Neural cell (in vitro differentiated cells): ENCODE data around the gene GJD2. TPM values are rescaled to one million over a fixed set of nuclear protein-coding genes. Genes with fewer than 3 reads are reported as not detected.

ENCODE experiments used
- H2AFZ ChIP-seq: fragments of 200-600, 300-800 bp; sonication (generic), shearing (Covaris generic); 2 replicates; pipeline ENCODE4 v1.6.0; 2014; ENCODE audit warnings: low read depth, mild to moderate bottlenecking, antibody characterized with exemption, low read length, moderate library complexity
- H3F3A ChIP-seq: fragments of 200-600 bp; shearing (Covaris generic); 2 replicates; pipeline ENCODE4 v1.6.1; 2016; ENCODE audit warnings: mild to moderate bottlenecking, moderate library complexity, mixed read lengths, antibody characterized with exemption, low read length; ENCODE audit not compliant: insufficient read depth, poor library complexity, severe bottlenecking
- H3K27ac ChIP-seq: fragments of 200-600, 300-800 bp; sonication (generic), shearing (Covaris generic); 2 replicates; pipeline ENCODE4 v1.5.1; 2014; ENCODE audit warnings: mild to moderate bottlenecking, low read length, moderate library complexity
- H3K27me3 ChIP-seq: fragments of 300-800, 200-600 bp; sonication (generic), shearing (Covaris generic); 2 replicates; pipeline ENCODE4 v1.6.0; 2014; ENCODE audit warnings: mild to moderate bottlenecking, low read depth, low read length, moderate library complexity; ENCODE audit not compliant: insufficient read depth
- H3K36me3 ChIP-seq: fragments of 300-800, 200-600 bp; sonication (generic), shearing (Covaris generic); 2 replicates; pipeline ENCODE4 v1.5.1; 2014; ENCODE audit warnings: mild to moderate bottlenecking, antibody characterized with exemption, low read length, moderate library complexity; ENCODE audit not compliant: insufficient read depth
- H3K4me2 ChIP-seq: fragments of 300-800, 200-600 bp; sonication (generic), shearing (Covaris generic); 2 replicates; pipeline ENCODE4 v1.6.0; 2014; ENCODE audit warnings: mild to moderate bottlenecking, low read length
- H3K4me3 ChIP-seq: fragments of 300-800, 200-600 bp; sonication (generic), shearing (Covaris generic); 2 replicates; pipeline ENCODE4 v1.5.1; 2014; ENCODE audit warnings: mild to moderate bottlenecking, low read length, moderate library complexity
- H3K79me2 ChIP-seq: fragments of 200-600 bp; shearing (Covaris generic); replicated peaks from 2 replicates; pipeline ENCODE4 v1.6.0; 2014; ENCODE audit warnings: mild to moderate bottlenecking, low read length, moderate library complexity; ENCODE audit not compliant: insufficient read depth
- H3K9ac ChIP-seq: fragments of 300-800, 200-600 bp; sonication (generic), shearing (Covaris generic); 2 replicates; pipeline ENCODE4 v1.6.1; 2016; ENCODE audit warnings: mild to moderate bottlenecking, low read length, mixed read lengths
- H3K9me2 ChIP-seq: fragments of 200-600 bp; shearing (Covaris generic); 2 replicates; pipeline ENCODE4 v1.6.1; 2016; ENCODE audit warnings: mild to moderate bottlenecking, low read length, mixed read lengths; ENCODE audit not compliant: insufficient read depth
- H3K9me3 ChIP-seq: fragments of 200-600, 300-800 bp; sonication (generic), shearing (Covaris generic); 2 replicates; pipeline ENCODE4 v1.6.1; 2016; ENCODE audit warnings: mild to moderate bottlenecking, mixed run types, low read length, moderate library complexity, mixed read lengths
- H4K20me1 ChIP-seq: fragments of 200-600 bp; shearing (Covaris generic); 2 replicates; pipeline ENCODE4 v1.6.1; 2016; ENCODE audit warnings: mild to moderate bottlenecking, mixed run types; ENCODE audit not compliant: insufficient read depth
- CTCF ChIP-seq: fragments of 450-650 bp; IDR thresholded peaks from 2 replicates; pipeline ENCODE4 v1.5.1; 2014; ENCODE audit warnings: antibody characterized with exemption, mild to moderate bottlenecking, moderate library complexity; ENCODE audit not compliant: poor library complexity, severe bottlenecking
- EP300 ChIP-seq: fragments of 450-650 bp; conservative IDR thresholded peaks from 2 replicates; pipeline ENCODE4 v1.6.1; 2014; ENCODE audit warnings: antibody characterized with exemption, mild to moderate bottlenecking, moderate library complexity; ENCODE audit not compliant: poor library complexity, severe bottlenecking
- EZH2 ChIP-seq: fragments of 200-600, 300-800 bp; shearing (Covaris generic), sonication (generic); IDR thresholded peaks from 2 replicates; pipeline ENCODE4 v1.6.1; 2014; ENCODE audit warnings: antibody characterized with exemption, low read length, borderline replicate concordance, mild to moderate bottlenecking; ENCODE audit not compliant: insufficient read depth, poor library complexity, severe bottlenecking
- MXI1 ChIP-seq: fragments of 450-650 bp; conservative IDR thresholded peaks from 2 replicates; pipeline ENCODE4 v1.6.1; 2014; ENCODE audit warnings: antibody characterized with exemption, mild to moderate bottlenecking; ENCODE audit not compliant: poor library complexity, severe bottlenecking
- POLR2AphosphoS5 ChIP-seq: IDR thresholded peaks from 2 replicates; pipeline ENCODE4 v1.6.1; 2012
- RAD21 ChIP-seq: fragments of 450-650 bp; conservative IDR thresholded peaks from 2 replicates; pipeline ENCODE4 v1.6.1; 2014; ENCODE audit warnings: antibody characterized with exemption, mild to moderate bottlenecking, moderate library complexity
- SMC3 ChIP-seq: fragments of 450-650 bp; conservative IDR thresholded peaks from 2 replicates; pipeline ENCODE4 v1.6.1; 2014; ENCODE audit warnings: antibody characterized with exemption, mild to moderate bottlenecking, moderate library complexity; ENCODE audit not compliant: poor library complexity
- TAF1 ChIP-seq: IDR thresholded peaks from 2 replicates; pipeline ENCODE4 v1.6.1; 2012; ENCODE audit warnings: low read depth
- polyA plus RNA-seq: library from polyadenylated mRNA; depleted of rRNA; stranded (reverse); fragments of >200 nt; gene quantifications from 2 replicates; pipeline ENCODE4 v1.2.3, GENCODE V29; 2014
- TF ChIP-seq, protein P1 (sequence below): IDR thresholded peaks from 2 replicates; pipeline ENCODE4 v1.6.1; 2012; ENCODE audit warnings: borderline replicate concordance

Gene GJD2
- polyA plus RNA-seq, 1 donor from 2014 or later: 4.6 TPM

DNA sequence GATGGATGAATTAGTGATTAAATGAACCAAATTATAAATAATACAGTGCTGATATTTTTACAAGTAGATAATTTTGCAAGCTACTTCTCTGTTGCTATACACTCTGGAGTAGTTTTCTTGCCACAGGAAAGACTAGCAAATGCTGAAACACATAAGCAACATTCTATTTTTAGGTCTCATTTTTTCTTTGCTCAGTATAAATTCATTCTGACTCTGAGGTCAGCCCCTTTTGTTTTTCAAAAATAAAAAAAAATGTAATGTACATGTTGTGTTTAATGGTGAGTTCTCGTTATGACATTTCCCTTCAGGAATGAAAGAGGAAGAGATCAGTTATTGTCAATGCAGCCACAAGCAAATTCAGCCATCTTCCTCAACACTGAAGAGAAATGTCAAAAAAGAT, 24.9 kb downstream of the GJD2 start:
- Histone ChIP-seq H2AFZ (no peak overlapping the region), H3K9me2 (no peaks in the 10 kb centered on the region), H3K27me3 (no peaks in the 10 kb centered on the region), H3K9me3 (no peaks in the 10 kb centered on the region), H4K20me1 (no peaks in the 10 kb centered on the region), H3F3A (no peaks in the 10 kb centered on the region), H3K4me2 (no peak overlapping the region), H3K36me3 (no peaks in the 10 kb centered on the region), H3K4me3 (no peak overlapping the region), H3K9ac (no peak overlapping the region), H3K79me2 (no peaks in the 10 kb centered on the region), H3K27ac (no peak overlapping the region)
- TF ChIP-seq CTCF (no peak), TAF1 (no peak), EZH2 (no peak), RAD21 (no peak), SMC3 (no peak), POLR2AphosphoS5 (no peak), EP300 (no peak), MXI1 (no peak)
- TF ChIP-seq, protein P1, sequence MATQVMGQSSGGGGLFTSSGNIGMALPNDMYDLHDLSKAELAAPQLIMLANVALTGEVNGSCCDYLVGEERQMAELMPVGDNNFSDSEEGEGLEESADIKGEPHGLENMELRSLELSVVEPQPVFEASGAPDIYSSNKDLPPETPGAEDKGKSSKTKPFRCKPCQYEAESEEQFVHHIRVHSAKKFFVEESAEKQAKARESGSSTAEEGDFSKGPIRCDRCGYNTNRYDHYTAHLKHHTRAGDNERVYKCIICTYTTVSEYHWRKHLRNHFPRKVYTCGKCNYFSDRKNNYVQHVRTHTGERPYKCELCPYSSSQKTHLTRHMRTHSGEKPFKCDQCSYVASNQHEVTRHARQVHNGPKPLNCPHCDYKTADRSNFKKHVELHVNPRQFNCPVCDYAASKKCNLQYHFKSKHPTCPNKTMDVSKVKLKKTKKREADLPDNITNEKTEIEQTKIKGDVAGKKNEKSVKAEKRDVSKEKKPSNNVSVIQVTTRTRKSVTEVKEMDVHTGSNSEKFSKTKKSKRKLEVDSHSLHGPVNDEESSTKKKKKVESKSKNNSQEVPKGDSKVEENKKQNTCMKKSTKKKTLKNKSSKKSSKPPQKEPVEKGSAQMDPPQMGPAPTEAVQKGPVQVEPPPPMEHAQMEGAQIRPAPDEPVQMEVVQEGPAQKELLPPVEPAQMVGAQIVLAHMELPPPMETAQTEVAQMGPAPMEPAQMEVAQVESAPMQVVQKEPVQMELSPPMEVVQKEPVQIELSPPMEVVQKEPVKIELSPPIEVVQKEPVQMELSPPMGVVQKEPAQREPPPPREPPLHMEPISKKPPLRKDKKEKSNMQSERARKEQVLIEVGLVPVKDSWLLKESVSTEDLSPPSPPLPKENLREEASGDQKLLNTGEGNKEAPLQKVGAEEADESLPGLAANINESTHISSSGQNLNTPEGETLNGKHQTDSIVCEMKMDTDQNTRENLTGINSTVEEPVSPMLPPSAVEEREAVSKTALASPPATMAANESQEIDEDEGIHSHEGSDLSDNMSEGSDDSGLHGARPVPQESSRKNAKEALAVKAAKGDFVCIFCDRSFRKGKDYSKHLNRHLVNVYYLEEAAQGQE: no peak

DNA sequence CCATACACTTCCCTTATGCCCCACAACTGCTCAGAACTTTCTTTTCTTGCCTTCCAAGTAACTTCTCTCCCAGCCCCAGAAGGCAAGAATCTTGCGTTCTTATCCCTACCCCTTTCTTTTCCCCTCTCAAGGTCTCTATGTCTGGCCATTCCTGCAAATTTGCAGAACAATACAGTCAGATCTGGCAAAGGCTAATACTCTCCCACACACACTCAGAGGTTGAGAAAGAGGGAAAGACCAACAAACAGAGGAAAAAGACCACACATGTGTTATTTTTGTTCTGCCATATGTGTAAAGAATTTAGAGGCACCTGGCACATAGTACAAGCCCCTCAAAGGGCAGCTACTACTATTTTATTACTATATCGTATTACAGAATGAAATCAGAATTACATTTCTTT, 25.7 kb downstream of the GJD2 start:
- Histone ChIP-seq H2AFZ (no peak overlapping the region), H4K20me1 (no peaks in the 10 kb centered on the region), H3K4me2 (no peak overlapping the region), H3K27ac (no peak overlapping the region), H3K4me3 (no peak overlapping the region), H3K36me3 (no peaks in the 10 kb centered on the region), H3F3A (no peaks in the 10 kb centered on the region), H3K79me2 (no peaks in the 10 kb centered on the region), H3K9me2 (no peaks in the 10 kb centered on the region), H3K9me3 (no peaks in the 10 kb centered on the region), H3K27me3 (no peaks in the 10 kb centered on the region), H3K9ac (no peak overlapping the region)
- no peak for TF ChIP-seq RAD21
- TF ChIP-seq, protein P1: no peak
- TF ChIP-seq POLR2AphosphoS5: no peak
- TF ChIP-seq SMC3: no peak
- no peak for TF ChIP-seq TAF1
- no peak for TF ChIP-seq MXI1
- no peak for TF ChIP-seq EP300
- TF ChIP-seq EZH2: no peak
- no peak for TF ChIP-seq CTCF
